Measurements from ENCODE around the gene PCLAF.
"Not testable (repeated sequence)": the region's sequence is repeated elsewhere in the genome, so short reads cannot be mapped to it uniquely, and the experiment has no call there.

PCLAF gene, protein sequence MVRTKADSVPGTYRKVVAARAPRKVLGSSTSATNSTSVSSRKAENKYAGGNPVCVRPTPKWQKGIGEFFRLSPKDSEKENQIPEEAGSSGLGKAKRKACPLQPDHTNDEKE

DNA sequence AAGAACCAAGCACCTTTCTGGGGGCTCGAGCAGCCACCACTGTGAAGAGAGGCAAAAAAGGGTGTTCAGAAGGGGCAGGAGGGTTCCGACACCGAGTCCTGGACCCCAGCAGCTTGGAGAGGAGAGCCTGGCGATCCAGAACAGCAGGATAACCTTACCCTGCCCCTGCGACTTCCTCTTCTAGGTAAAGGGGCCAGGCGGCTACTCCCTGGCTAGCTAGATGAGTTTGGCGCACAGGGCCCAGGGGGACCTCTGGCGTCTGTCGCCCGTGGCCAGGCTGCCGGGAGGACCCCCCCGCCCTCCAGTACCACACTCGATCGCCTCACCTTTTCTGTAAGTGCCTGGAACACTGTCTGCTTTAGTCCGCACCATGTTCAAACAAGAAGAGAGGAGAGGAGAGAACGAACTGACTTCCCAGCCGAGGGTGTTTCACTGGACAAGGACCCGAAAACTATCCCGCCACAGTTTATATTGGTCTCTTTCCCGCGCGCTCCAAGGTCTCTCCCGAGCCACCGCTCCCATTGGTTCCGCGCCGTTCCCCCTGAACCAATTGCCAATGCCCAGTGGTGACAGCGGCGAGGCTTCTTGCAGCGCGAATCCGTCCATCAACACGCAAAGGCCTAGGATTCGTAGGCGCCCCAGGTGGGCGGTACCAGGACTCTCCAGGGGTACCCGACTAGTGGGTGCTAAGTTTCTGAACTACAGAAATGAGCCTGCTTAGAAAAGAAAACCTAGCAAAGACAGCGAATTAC lies at the start of gene PCLAF:
PCLAF (minus strand) TSS at position 442 of the 752 bp plus-strand sequence; CDS start at position 372, 70 bp downstream.
- DNase-seq = peak; percentile 92 to 95

DNA sequence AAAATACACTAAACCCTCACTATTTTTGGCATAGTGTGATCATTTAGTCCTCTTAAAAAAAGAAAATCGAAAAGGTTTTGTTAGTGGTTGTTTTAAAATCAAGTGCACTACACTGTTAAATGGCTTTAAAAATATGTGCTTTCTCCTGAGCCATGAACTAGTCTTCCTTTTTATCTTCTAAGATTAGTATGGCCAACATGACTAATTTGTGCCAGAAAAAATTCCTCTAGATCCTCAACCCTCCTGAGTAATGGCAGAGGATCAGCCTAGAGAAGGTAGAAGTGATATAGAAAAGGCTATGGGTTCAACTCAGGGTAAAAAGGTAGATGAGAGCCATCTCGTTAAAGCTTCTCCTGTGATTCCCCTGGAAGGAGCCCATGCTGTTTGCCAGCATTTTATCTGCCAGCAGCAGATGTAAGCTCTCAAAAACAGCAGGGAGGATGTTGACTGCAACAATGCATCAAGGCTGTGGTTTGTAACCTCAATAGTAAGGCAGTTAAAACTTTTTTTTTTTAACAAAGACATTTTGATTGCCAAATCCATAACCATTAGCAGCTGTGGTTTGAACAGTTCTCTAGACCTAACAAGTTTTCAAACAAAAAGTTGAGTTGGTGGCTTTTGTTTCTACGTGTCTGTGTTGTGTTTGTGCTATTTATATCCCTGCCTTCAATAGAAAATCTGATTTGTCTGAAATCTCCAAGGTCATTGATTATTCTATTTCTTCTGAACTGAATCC lies 48.9 kb upstream of the PCLAF start:
- DNase-seq = no peak

DNA sequence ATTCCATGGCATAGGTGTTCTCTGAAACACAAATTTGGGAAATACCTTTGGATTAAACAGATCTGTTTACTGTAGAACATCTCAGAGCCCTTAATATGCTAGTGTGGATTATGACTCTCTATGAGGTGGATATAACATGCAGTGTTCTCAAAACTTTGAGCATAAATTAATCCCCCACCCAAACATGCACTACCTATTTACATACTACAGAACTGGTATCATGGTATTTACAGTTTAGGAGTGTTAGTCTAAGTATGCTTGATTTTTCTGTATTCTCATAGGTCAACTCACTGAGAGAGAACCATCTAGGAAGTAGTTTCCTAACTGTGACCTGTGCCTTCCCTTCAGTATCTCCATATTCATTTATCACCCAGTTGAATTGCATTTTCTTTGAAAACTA lies 48.2 kb upstream of the PCLAF start:
- DNase-seq = no peak

DNA sequence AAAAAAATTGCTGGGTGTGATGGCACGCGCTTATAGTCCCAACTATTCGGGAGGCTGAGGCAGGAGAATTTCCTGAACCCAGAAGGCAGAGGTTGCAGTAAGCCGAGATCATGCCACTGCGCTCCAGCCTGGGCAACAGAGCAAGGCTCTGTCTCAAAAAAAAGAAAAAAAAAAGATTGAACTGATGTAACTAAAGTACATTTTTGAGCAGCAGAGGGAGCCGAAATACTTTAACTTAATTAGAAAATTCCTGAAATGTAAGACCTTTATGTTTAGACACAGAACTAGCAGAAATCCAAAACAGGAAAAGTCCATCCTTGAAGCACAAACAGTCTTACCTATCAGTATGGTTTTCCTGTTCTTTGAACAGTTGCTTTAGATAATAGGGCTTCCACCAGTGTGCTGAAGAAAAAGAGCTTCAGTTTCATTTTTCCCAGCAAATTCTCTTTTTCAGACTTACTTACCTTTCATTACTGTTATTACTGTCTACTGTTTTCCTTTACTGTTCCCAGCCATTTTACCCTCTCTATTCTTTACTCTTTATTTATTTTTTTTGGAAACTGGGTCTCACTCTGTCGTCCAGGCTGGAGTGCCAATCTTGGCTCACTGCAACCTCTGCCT lies 45.7 kb upstream of the PCLAF start:
- DNase-seq = no peak

DNA sequence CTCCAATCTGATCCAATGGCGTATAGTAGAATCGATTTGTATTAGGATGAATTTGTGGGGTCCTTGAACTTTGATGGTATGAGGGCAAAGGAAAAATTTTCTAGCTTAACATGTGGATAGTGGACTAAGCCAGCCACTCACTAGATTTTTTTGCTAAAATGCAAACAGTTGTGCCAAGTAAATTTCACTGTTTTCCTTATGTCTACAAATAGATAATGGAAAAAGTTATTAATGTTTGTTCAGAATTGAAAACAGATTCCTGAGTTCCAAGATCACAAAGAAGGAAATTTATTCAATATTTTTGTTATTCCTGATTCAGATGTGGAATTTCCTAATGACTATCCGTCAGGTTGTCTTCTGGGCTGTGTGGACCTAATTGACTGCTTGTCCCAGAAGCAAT lies 44.0 kb upstream of the PCLAF start:
- DNase-seq = no peak

DNA sequence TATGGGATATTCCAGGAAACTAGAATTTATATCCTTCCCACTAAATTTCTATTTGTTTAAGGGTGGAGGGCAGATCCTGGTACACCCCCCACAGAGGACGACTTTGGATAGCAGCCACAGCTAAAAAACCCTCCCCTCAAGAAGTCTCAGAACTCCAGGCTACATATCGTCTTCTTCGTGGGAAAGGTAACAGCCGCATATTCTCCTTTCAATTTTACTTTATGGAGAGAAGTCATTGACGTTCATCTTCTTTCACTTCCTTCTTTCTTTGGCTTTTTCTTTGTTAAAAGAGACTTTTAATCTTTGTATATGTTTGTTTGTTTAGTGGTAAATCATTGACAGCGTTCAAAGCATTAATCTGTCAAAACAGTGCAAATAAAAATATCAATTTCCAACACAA lies 42.7 kb upstream of the PCLAF start:
- DNase-seq = no peak

DNA sequence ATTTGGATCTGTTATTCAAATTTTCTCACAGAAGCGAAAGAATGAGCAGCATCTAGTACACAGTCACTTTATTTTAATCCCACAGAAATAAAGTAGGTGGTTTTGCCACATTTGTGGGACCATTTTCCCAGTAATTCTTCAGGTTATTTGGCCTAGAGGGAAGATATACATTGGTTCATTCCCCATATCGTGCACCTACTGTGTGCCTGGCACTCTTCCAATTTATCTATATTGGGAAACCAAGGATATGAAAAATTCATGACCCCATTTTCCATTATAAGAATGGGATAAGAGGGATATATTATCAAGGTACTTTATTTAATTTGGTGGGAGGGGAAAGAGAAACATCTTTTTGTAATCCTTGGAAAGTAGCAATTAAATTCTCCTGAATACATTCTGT lies 41.5 kb upstream of the PCLAF start:
- DNase-seq = no peak

DNA sequence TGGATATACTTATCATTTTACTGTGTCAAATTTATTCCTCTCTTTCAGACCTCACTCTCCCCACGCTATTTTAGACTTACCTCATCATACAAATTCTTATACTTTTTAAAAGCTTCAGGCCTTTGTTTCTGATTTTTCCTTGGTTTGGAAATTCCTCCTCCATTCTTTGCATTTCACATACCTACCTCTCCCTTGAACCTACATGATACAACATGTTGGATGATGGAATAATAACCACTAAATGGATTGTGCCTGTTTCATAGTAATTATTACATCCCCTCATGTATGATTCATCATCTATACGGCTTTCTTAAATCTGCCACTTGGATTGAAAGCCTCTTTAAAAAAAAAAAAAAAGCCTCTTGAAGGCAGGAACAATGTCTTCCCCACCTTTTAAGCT lies 31.0 kb upstream of the PCLAF start:
- no peak for DNase-seq

DNA sequence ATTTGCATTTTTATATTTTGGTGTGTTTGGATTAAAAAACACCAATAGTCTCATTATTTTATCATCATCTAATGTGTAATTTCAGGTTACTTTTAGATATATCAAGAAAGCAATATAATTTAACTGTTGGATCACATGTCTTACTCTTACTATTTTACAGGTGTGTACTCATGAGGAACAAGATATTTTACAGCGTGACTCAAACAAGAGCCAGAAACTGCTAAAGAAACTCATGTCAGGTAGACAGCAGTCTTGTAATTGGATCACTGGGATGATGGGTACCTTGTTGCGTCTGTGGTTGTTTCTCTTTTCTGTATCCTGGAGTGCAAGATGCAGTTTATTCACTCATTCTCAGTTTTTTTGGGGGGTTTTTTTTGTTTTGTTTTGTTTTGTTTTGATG lies 19.3 kb upstream of the PCLAF start:
- no peak for DNase-seq

DNA sequence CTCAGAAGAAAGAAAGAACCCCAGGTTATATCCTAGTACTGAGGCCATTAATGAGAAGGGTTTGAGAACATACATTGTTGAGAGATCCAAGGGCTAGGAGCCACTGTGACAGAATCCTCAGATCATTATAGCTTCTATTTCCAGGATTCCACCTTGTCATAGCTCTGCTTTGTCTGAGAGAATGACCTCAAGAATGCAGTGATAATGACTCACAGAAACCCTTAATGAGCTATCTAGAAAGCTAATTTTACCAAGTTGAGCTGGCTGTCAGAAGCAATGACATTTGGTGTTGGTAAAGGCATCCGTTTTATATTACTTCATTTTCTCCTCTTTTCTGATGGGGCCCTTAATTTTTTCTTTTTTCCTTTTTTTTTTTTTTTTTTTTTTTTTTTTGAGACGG lies 17.3 kb upstream of the PCLAF start:
- no peak for DNase-seq

DNA sequence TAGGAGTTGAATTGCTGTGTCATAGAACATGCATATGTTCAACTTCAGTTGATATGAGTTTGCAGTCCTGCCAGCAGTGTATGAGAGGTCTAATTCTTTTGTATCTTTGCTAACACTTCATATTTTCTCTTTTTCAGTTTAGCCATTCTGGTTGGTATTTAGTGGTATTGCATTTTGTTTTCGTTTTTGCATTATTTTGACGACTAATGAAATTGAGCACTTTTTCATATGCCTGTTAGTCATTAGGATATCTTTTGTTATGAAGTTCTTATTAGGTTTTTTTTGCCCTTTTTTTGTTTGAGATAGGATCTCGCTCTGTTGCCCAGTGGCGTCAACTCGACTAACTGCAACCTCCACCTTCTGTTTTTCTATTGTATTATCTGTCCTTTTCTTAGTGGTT lies 15.5 kb upstream of the PCLAF start:
- DNase-seq = no peak

DNA sequence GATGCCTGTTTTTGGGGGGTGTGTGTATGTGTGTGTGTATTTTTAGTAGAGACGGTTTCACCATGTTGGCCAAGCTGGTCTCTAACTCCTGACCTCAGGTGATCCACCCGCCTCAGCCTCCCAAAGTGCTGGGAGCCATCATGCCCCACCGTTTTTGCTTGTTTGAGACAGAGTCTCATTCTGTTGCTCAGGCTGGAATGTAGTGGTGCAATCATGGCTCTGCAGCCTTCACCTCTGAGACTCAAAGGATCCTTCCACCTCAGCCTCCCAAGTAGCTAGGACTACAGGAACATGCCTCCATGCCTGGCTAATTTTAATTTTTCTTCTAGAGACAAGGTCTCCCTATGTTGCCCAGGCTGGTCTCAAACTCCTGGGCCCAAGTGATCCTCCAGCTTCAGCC lies 11.2 kb upstream of the PCLAF start:
- not testable (repeated sequence) for DNase-seq

DNA sequence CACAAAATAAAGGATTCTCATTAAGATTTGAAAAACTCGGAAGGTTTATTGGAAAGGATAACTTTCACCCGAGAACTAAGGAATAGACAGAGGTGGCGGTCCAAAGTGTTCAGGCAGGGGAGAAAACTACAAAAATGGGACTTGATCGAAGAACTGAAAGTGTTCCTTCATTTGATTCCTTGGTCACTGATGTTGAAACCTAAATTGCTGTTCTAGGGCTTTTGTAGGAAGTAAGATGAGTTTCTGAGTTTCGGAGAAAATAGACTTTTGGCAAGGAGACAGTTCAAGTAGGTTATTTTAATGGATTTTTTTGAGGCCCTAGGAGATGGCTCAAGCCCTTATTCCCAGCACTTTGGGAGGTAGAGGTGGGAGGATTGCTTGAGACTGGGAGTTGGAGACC lies 7.8 kb upstream of the PCLAF start:
- peak; percentile 25 to 33 for DNase-seq

DNA sequence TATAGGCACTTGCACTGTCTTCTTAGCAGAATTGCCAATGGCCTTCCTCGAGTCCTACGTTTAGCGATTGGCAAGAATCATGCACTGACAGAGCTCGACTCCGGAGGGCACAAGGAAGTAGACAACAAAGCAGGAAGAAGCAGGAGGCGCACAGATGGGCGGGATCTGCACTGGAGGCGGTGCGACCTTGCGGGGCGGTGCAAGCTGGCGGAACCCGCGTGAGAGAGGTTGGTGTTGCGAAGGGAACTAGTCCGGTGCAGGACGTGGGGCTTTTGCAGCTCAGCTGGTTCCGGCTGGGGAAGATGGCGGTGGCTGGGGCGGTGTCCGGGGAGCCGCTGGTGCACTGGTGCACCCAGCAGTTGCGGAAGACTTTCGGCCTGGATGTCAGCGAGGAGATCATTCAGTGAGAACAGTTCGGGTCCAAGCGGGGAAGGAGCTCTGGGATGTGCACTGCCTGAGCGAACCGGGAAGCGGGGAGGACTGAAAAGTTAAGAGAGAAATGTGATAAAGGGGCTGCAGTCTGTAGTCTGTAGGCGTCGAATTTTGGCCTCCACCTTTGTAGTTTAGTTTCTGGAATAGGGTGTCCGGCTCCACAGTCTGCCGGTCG lies 6.4 kb upstream of the PCLAF start, which contains the start of gene TRIP4:
TRIP4 (plus strand) TSS at position 275 of the 607 bp plus-strand sequence; CDS start at position 303, 28 bp downstream.
- DNase-seq = peak; percentile 96 to 97

DNA sequence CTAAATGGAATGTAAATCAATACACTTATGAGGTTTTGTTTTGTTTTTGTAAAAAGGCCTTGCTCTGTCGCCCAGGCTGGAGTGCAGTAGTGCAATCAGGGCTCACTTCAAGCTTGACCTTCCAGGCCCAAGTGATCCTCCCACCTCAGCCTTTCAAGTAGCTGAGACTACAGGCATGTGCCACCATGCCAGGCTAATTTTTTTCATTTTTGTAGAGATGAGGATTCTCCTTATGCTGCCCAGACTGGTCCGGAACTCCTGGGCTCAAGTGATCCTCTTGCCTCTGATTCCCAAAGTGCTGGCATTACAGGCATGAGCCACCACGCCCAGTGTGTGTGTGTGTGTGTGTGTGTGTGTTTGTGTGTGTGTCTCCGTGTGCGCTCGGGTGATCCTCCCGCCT lies 5.0 kb upstream of the PCLAF start:
- no peak for DNase-seq

DNA sequence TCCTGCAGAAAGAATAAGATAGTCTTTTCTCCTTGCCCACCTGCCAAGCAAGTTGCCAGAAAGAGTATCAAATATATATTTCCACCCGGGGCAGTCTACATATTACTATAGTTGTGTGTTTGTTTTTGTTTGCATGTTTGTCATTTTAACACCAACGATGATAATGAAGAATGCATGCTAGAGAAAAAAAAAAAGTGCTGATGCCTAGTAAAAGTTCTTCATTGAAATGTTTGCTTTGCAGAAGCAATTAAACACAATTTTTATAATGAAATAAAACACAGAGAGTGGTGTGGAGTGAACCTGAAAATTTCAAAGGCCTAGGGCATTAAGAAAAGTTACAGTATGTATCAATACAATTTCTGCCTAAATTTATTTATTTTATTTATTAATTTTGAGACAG lies 2.5 kb upstream of the PCLAF start:
- DNase-seq = no peak

DNA sequence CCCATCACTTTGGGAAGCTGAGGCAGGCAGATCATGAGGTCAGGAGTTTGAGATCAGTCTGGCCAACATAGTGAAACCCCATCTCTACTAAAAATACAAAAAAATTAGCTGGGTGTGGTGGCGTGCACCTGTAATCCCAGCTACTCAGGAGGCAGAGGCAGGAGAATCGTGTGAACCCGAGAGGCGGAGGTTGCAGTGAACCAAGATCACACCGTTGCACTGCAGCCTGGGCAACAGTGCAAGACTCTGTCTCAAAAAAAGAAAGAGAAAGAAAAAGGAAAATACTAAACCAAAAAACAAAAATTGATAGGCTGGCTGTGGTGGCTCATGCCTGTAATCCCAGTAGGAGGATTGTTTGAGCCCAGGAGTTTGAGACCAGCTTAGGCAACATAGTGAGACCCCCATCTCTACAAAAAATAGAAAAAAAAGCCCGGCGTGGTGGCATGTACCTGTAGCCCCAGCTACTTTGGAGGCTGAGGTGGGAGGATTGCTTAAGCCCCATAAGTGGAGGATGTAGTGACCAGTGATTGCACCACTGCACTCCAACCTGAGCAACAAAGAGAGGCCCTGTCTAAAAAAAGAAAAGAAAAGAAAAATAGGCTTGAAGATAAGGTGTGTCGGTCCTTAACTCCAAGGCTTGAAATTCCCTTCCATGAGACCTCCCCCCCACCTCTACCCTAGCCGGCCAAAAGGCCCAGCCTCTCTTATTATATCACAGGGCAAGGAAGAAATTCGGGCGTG lies 941 bp downstream of the PCLAF start:
- not testable (repeated sequence) for DNase-seq

DNA sequence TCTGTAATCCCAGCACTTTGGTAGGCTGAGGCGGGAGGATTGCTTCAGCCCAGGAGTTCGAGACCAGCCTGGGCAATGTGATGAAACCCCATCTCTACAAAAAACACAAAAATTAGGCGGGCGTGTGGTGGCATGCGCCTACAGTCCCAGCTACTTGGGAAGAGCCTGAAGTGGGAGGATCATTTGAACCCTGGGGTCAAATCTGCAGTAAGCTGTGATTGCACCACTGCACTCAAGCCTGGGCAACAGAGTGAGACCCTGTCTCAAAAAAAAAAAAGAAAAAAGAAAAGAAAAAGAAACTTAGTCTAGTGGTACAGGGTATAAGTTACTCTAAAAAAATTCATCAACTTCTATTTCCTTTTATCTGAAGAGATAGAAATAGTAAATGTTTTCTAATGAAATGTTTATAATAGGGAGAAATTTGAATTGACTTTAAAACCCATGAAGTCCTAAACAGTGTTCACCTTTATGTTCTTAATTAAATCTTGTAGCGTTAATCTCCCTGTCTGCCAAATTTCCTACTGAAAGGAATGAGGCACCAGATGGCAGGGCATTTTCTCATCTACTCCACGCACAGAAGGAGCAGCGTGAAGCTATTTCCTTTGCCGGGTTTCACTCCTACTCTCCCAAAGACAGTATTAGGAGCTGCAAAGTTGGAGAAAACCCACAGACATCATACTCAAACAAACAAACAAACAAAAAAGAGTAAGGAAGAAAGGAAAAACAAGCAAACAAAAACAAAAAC lies 1.9 kb downstream of the PCLAF start:
- no peak for DNase-seq

DNA sequence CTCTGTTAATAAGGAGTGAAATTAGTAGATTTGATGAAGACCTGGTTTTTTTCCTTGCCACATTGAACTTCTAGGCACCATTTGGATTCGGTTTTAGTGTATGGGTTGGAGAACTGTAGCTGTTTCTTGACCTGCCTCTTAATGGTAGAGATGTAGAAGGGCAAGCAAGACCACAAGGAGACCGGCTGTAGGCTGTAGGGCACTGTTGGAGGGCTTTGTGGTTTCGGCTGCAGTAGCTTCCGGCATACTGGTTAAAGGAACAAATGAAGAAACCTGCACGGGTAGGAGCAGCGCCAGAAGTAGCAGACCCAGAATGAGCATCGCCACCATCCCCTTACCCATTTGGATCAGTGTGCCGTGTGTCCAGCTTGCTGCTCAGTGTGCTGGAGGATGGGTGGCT lies 7.9 kb downstream of the PCLAF start:
- DNase-seq = no peak

DNA sequence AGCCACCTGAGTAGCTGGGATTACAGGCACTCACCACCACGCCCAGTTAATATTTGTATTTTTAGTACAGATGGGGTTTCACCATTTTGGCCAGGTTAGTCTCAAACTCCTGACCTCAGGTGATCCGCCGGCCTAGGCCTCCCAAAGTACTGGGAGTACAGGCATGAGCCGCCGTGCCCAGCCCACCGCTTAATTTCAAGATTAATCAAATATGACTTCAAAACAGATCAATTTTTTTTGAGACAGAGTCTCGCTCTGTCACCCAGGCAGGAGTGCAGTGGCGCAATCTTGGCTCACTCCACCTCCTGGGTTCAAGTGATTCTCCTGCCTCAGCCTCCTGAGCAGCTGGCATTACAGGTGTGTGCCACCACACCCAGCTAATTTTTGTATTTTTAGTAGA lies 9.9 kb downstream of the PCLAF start:
- not testable (repeated sequence) for DNase-seq

DNA sequence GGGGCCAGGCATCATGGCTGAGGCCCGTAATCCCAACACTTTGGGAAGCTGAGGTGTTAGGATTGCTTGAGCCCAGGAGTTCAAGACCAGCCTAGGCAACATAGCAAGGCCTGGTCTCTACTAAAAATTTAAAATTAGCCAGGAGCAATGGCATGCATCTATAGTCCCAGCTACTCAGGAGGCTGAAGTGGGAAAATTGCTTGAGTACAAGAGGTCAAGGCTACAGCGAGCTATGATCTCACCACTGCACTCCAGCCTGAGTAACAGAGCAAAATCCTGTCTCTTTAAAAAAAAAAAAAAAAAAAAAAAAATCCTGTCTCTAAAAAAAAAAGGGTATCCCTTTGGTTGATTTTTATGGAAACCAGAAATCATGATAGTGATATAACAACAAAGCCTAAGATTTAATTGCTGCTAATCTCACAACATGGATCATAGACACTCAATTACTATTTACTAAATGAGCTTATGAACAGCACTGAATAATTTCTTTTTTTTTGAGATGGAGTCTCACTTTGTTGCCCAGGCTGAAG lies 12.1 kb downstream of the PCLAF start:
- DNase-seq = no peak
